Measurements from ENCODE around the gene ABLIM3. TPM values are rescaled to one million over a fixed set of nuclear protein-coding genes. Genes with fewer than 3 reads are reported as not detected.

Gene ABLIM3
- total and polyA plus RNA-seq, 10 of the 15 experiments (the other 5 are each of a cell fraction or from before 2014, with no cell fraction given): 0.03 TPM; not detected in 9

DNA sequence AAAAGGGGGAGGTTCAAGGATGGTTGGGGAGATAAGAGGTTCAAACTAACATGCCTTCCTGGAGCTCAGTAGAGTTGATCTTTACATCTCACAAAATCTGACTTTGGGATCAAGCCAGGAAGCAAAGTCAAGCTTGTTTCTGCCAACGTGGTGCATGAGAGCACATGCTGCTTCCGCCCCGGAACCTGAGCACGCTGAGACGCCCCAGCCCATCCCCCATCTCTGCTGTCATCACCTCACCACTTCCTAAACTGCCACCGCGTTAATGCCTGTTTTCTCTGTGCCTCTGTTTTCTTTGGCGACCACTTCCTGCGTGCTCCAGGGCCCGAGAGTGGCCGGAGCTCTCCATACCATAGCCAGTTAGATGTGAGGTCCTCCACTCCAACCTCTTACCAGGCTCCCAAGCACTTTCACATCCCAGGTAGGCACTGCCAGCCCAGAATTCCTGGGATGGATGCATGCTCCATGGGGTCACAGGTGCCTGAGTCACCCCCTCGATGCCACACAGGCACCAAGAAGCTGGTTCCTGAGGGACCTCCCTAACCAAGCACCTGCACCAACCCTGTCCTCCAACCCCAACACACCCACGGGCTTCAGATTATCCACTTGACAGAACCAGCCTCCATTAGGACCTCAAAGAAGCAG lies 99.2 kb downstream of the ABLIM3 start:
- SMC1A ChIA-PET (ENCODE audit: uncharacterized antibody, unreplicated experiment): interaction anchor here (1.8 kb wide), 1 partner anchor 14 kb away, joined by 4 read pairs; no protein-coding TSS in a partner anchor
- in situ Hi-C loops (cut with MboI) (no loop called here), intact Hi-C loops (cut with micrococcal nuclease; ENCODE audit: unreplicated experiment) (no loop called here)
- Histone ChIP-seq H3K9ac (ENCODE audit: control insufficient read depth, insufficient read depth, low read length) (no peak overlapping the region), H4K20me1 (ENCODE audit: control insufficient read depth, insufficient read depth) (no peaks in the 10 kb centered on the region), H3K4me2 (ENCODE audit: control insufficient read depth, insufficient read depth) (no peak overlapping the region), H3K9me3 (replicated peaks; ENCODE audit: control insufficient read depth, insufficient read depth, low read length) (no peaks in the 10 kb centered on the region), H3K4me3 (no peak overlapping the region), H3K4me1 (ENCODE audit: control insufficient read depth, insufficient read depth, low read length) (no peaks in the 10 kb centered on the region), H2AFZ (ENCODE audit: control insufficient read depth, low read depth, low read length) (0 out of 2 replicates have a peak overlapping the region, but pooled peaks have one; percentile 21), H3K79me2 (ENCODE audit: control insufficient read depth, insufficient read depth, low read length) (no peaks in the 10 kb centered on the region), H3K27me3 (replicated peaks in 1 of 2; ENCODE audit: control insufficient read depth in 2 of 2, insufficient read depth in 2 of 2, low read length in 1 of 2) (no peaks in the 10 kb centered on the region; a peak in 1 of 4 replicates), H3K27ac (ENCODE audit: control insufficient read depth, insufficient read depth) (no peak overlapping the region), H3K36me3 (ENCODE audit: control insufficient read depth in 2 of 2, insufficient read depth in 2 of 2, low read length in 1 of 2) (no peaks in the 10 kb centered on the region)
- FAIRE-seq (no peak), ATAC-seq (0 out of 3 replicates have a peak, but pooled peaks have one; percentile 29), DNase-seq (ENCODE audit: low read depth, low spot score) (no peak)
- TF ChIP-seq RCOR1 (conservative IDR thresholded peaks at IDR 0.05; ENCODE audit: low read depth, low read length) (no peak), CREM (IDR thresholded peaks at IDR 0.05; ENCODE audit: low read depth) (no peak), LARP7 (IDR thresholded peaks at IDR 0.05) (no peak), PAX8 (IDR thresholded peaks at IDR 0.05) (no peak), MTA2 (IDR thresholded peaks at IDR 0.05; ENCODE audit: low read depth) (no peak)
- TF ChIP-seq, protein P1, sequence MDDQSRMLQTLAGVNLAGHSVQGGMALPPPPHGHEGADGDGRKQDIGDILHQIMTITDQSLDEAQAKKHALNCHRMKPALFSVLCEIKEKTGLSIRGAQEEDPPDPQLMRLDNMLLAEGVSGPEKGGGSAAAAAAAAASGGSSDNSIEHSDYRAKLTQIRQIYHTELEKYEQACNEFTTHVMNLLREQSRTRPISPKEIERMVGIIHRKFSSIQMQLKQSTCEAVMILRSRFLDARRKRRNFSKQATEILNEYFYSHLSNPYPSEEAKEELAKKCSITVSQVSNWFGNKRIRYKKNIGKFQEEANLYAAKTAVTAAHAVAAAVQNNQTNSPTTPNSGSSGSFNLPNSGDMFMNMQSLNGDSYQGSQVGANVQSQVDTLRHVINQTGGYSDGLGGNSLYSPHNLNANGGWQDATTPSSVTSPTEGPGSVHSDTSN (IDR thresholded peaks at IDR 0.05; ENCODE audit: insufficient replicate concordance, low read depth, low read length): no peak
- TF ChIP-seq, protein P2, sequence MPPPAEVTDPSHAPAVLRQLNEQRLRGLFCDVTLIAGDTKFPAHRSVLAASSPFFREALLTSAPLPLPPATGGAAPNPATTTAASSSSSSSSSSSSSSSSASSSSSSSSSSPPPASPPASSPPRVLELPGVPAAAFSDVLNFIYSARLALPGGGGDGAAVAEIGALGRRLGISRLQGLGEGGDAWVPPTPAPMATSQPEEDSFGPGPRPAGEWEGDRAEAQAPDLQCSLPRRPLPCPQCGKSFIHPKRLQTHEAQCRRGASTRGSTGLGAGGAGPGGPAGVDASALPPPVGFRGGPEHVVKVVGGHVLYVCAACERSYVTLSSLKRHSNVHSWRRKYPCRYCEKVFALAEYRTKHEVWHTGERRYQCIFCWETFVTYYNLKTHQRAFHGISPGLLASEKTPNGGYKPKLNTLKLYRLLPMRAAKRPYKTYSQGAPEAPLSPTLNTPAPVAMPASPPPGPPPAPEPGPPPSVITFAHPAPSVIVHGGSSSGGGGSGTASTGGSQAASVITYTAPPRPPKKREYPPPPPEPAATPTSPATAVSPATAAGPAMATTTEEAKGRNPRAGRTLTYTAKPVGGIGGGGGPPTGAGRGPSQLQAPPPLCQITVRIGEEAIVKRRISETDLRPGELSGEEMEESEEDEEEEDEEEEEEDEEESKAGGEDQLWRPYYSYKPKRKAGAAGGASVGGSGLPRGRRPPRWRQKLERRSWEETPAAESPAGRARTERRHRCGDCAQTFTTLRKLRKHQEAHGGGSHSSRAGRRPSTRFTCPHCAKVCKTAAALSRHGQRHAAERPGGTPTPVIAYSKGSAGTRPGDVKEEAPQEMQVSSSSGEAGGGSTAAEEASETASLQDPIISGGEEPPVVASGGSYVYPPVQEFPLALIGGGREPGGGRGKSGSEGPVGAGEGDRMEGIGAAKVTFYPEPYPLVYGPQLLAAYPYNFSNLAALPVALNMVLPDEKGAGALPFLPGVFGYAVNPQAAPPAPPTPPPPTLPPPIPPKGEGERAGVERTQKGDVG (CRISPR knock-in tag; IDR thresholded peaks at IDR 0.05): no peak
- CTCF ChIA-PET: no interaction called here
- WGBS (ENCODE audit: insufficient coverage, insufficient replicate concordance, low lambda C conversion rate, missing lambda C conversion rate): 10% methylated on average over 13 of the region's 13 CpGs
- BruUV-seq (replicated peaks): no TSS peak
- RAD21 ChIA-PET (ENCODE audit: unreplicated experiment): no interaction called here
- POLR2A ChIA-PET: no interaction called here
